OCI-LY7 (cell line): ENCODE data around the gene CIROP. TPM values are rescaled to one million over a fixed set of nuclear protein-coding genes. Genes with fewer than 3 reads are reported as not detected.
A peak's percentile ranks its signal among the peaks of the same experiment; 100 is the strongest.

Experiments
- BruUV-seq: library from RNA; stranded (reverse); fragments of 400-500 nt; replicated peaks from 2 replicates; lab custom pipeline; 2021; lab: Mats Ljungman, UMichigan
- CTCF ChIA-PET: fragments of 300-600 bp; sonication (Branson Sonifier 250); formaldehyde crosslinking; loops from one replicate; lab custom pipeline; 2022; ENCODE audit warnings: antibody characterized with exemption; ENCODE audit not compliant: unreplicated experiment; lab: Charles Lee
- POLR2A ChIA-PET: fragments of 300-600 bp; sonication (Branson Sonifier 250); formaldehyde crosslinking; loops from one replicate; lab custom pipeline; 2022; ENCODE audit warnings: antibody characterized with exemption; lab: Charles Lee
- DNase-seq: peaks from one replicate; pipeline ENCODE4 v3.0.0-alpha.2; 2015; ENCODE audit warnings: low spot score
- H2AFZ ChIP-seq: fragments of 200-600 bp; sonication (generic), shearing (Covaris generic); 2 replicates; pipeline ENCODE4 v1.6.1; 2014; ENCODE audit warnings: mild to moderate bottlenecking, antibody characterized with exemption, low read length, moderate library complexity
- H3K27ac ChIP-seq: fragments of 200-600 bp; sonication (generic); 2 replicates; pipeline ENCODE4 v1.5.1; 2014; ENCODE audit warnings: mixed run types, low read depth, mild to moderate bottlenecking, moderate library complexity, low read length, inconsistent platforms; ENCODE audit not compliant: poor library complexity, severe bottlenecking
- H3K36me3 ChIP-seq: fragments of 200-600 bp; sonication (generic); 2 replicates; pipeline ENCODE4 v1.6.1; 2014; ENCODE audit warnings: mild to moderate bottlenecking, antibody characterized with exemption, low read length, moderate library complexity, mixed read lengths; ENCODE audit not compliant: insufficient read depth
- H3K4me1 ChIP-seq: fragments of 200-600 bp; sonication (generic); 2 replicates; pipeline ENCODE4 v1.5.1; 2014; ENCODE audit warnings: mild to moderate bottlenecking, low read length; ENCODE audit not compliant: insufficient read depth, poor library complexity, severe bottlenecking
- H3K4me2 ChIP-seq: fragments of 200-600 bp; sonication (generic); 2 replicates; pipeline ENCODE4 v1.6.1; 2014; ENCODE audit warnings: mild to moderate bottlenecking, low read length
- H3K4me3 ChIP-seq: fragments of 200-600 bp; sonication (generic); 2 replicates; pipeline ENCODE4 v1.5.1; 2014; ENCODE audit warnings: mild to moderate bottlenecking, low read depth, low read length; ENCODE audit not compliant: poor library complexity, severe bottlenecking
- H3K79me2 ChIP-seq: fragments of 200-600 bp; sonication (generic); 2 replicates; pipeline ENCODE4 v1.6.1; 2016; ENCODE audit warnings: low read depth, mild to moderate bottlenecking, low read length, moderate library complexity, mixed read lengths; ENCODE audit not compliant: insufficient read depth
- H3K9me2 ChIP-seq: fragments of 200-600 bp; sonication (generic); 2 replicates; pipeline ENCODE4 v1.6.1; 2016; ENCODE audit warnings: mild to moderate bottlenecking, low read length, mixed read lengths; ENCODE audit not compliant: insufficient read depth
- H3K9me3 ChIP-seq: fragments of 200-600 bp; sonication (generic); 2 replicates; pipeline ENCODE4 v1.6.1; 2014; ENCODE audit warnings: mild to moderate bottlenecking, mixed run types, low read length, mixed read lengths
- H4K20me1 ChIP-seq: fragments of 200-600 bp; sonication (generic); 2 replicates; pipeline ENCODE4 v1.6.1; 2014; ENCODE audit warnings: mild to moderate bottlenecking, antibody characterized with exemption, low read length, moderate library complexity, mixed read lengths; ENCODE audit not compliant: insufficient read depth
- EZH2phosphoT487 ChIP-seq: fragments of 200-600 bp; sonication (generic); IDR thresholded peaks from 2 replicates; pipeline ENCODE4 v1.6.1; 2018; ENCODE audit warnings: low read depth, borderline replicate concordance, mild to moderate bottlenecking, mixed run types, antibody characterized with exemption, low read length, moderate library complexity, mixed read lengths
- intact Hi-C: fragments of 100-400 bp; cut with micrococcal nuclease; formaldehyde crosslinking; loops from one replicate; pipeline ENCODE4 v1.10.0; 2022; ENCODE audit not compliant: unreplicated experiment
- total RNA-seq, 2 experiments: library from RNA; depleted of rRNA in 1 of 2; stranded (reverse); fragments of >200 nt in 1 of 2; shearing (Covaris generic) in 1 of 2; gene quantifications; 2 replicates each; pipeline ENCODE4 v1.2.3, GENCODE V29; 2014 to 2022
- TF ChIP-seq, protein P1 (sequence below): fragments of 200-600 bp; sonication (generic); conservative IDR thresholded peaks from 2 replicates; pipeline ENCODE4 v1.5.1; 2014; ENCODE audit warnings: mild to moderate bottlenecking, antibody characterized with exemption, low read length, moderate library complexity, mixed read lengths

The CIROP gene
- total RNA-seq, 2 experiments from 2014 or later: not detected

DNA sequence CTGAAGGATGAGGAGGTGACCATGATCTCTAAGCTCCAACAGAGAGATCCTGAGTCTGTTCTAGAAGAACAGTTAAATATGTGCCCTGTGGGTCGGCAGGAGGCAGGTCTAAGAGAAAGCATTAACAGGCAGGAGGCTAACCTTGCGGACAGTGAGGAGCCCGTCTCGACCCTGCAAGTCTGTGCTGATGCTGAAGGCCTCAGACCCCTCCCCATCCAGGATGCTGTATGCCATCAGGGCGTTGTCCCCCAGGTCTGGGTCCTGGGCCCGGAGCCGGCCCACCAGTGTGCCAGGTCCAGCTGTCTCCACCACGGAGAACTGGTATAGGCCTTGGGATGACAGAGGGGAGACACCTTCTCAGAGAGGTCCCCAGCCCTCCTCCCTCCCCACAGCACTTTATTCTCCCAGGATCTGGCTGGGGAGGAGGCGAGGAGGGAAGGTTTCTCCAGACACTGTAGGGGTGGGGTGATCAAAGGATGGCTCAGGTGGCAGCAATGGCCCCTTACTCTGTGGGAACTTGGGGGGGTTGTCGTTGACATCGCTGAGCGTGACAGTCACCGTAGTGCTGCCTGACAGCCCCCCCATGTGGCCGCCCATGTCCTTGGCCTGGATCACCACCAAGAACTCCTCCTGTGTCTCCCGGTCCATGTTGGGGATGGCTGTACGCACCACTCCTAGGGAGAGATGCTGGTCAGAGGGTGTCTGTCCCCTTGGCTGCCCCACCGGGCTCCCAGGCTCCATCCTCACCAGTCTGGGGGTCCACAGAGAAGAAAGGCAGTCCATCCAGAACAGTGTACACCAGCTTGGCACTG lies 50.6 kb downstream of the CIROP start:
- BruUV-seq: no TSS peak
- POLR2A ChIA-PET: interaction anchor here (1.1 kb wide), 1 partner anchor 41 kb away, joined by 3 read pairs; the partner anchor contains the start of genes ACIN1 and C14orf119
- intact Hi-C loops: loop anchor here (1.0 to 10.0 kb wide), 2 partner anchors 60 to 479 kb away; no protein-coding TSS in a partner anchor

DNA sequence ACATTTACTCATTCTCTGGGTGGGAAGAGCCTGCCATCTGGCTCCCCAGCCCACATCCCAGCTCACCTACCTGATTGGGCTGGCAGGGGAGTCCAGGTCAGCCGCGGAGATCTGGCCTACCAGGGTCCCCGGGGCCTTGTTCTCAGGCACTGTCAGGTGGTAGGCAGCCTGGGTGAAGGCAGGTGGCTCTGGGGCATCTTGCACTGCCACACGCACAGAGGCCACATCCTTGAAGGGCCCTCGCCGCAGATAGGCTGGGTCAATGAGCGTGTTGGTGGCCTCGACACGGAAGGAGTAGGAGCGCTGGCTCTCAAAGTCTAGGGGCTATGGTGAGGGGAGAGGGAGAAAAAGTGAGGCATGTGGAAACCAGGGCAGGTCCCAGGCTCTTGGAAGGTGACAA lies 51.4 kb downstream of the CIROP start:
- no TSS peak for BruUV-seq
- intact Hi-C loops: loop anchor here (10.0 kb wide), 1 partner anchor 479 kb away; no protein-coding TSS in a partner anchor
- no peak overlapping the region for H3K4me2 ChIP-seq
- no peaks in the 10 kb centered on the region for H4K20me1 ChIP-seq
- no peak for DNase-seq
- H2AFZ ChIP-seq: no peak overlapping the region
- H3K27ac ChIP-seq: no peak overlapping the region
- H3K4me1 ChIP-seq: peaks cover 22% of the 10 kb centered on the region
- H3K79me2 ChIP-seq: no peaks in the 10 kb centered on the region
- no peaks in the 10 kb centered on the region for H3K9me3 ChIP-seq
- H3K4me3 ChIP-seq: no peak overlapping the region
- CTCF ChIA-PET: interaction anchor here (0.9 to 1.9 kb wide), 2 partner anchors 55 to 58 kb away, joined by 3 to 5 read pairs; no protein-coding TSS in a partner anchor
- no peaks in the 10 kb centered on the region for H3K9me2 ChIP-seq
- TF ChIP-seq EZH2phosphoT487: no peak
- TF ChIP-seq, protein P1, sequence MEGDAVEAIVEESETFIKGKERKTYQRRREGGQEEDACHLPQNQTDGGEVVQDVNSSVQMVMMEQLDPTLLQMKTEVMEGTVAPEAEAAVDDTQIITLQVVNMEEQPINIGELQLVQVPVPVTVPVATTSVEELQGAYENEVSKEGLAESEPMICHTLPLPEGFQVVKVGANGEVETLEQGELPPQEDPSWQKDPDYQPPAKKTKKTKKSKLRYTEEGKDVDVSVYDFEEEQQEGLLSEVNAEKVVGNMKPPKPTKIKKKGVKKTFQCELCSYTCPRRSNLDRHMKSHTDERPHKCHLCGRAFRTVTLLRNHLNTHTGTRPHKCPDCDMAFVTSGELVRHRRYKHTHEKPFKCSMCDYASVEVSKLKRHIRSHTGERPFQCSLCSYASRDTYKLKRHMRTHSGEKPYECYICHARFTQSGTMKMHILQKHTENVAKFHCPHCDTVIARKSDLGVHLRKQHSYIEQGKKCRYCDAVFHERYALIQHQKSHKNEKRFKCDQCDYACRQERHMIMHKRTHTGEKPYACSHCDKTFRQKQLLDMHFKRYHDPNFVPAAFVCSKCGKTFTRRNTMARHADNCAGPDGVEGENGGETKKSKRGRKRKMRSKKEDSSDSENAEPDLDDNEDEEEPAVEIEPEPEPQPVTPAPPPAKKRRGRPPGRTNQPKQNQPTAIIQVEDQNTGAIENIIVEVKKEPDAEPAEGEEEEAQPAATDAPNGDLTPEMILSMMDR: no peak
- H3K36me3 ChIP-seq: peaks cover 6% of the 10 kb centered on the region; the same call in 1 of the 2 replicates
- POLR2A ChIA-PET: interaction anchor here (1.1 kb wide), 1 partner anchor 42 kb away, joined by 3 read pairs; the partner anchor contains the start of genes ACIN1 and C14orf119

More for the DNA sequence above, 50.6 kb downstream of the CIROP start:
- no peak overlapping the region for H3K4me2 ChIP-seq
- H3K4me3 ChIP-seq: no peak overlapping the region
- H3K4me1 ChIP-seq: peaks cover 24% of the 10 kb centered on the region
- H3K36me3 ChIP-seq: peaks cover 12% of the 10 kb centered on the region
- peak; percentile 28 for DNase-seq
- no peak overlapping the region for H3K27ac ChIP-seq
- no peaks in the 10 kb centered on the region for H3K9me3 ChIP-seq
- no peaks in the 10 kb centered on the region for H3K9me2 ChIP-seq
- no peaks in the 10 kb centered on the region for H4K20me1 ChIP-seq
- CTCF ChIA-PET: interaction anchor here (0.7 to 1.9 kb wide), 4 partner anchors 56 to 81 kb away, joined by 3 to 5 read pairs (median 3); no protein-coding TSS in a partner anchor
- no peak overlapping the region for H2AFZ ChIP-seq
- no peaks in the 10 kb centered on the region for H3K79me2 ChIP-seq
- TF ChIP-seq EZH2phosphoT487: no peak
- TF ChIP-seq, protein P1: peak; percentile 73
